HG03469 (cell line): ENCODE results near the gene RGL2.
"Not testable (repeated sequence)": the region's sequence is repeated elsewhere in the genome, so short reads cannot be mapped to it uniquely, and the experiment has no call there.

Source experiments
- ATAC-seq: cut with Tn5 transposase; IDR thresholded peaks from one replicate; pipeline ENCODE4 v1.9.1; 2021; ENCODE audit warnings: mild to moderate bottlenecking, moderate library complexity, moderate number of reproducible peaks; ENCODE audit not compliant: unreplicated experiment

Gene RGL2

GRCh38 chr6:33294086-33294823 lies 4.5 kb downstream of the RGL2 start:
- no peak for ATAC-seq

DNA sequence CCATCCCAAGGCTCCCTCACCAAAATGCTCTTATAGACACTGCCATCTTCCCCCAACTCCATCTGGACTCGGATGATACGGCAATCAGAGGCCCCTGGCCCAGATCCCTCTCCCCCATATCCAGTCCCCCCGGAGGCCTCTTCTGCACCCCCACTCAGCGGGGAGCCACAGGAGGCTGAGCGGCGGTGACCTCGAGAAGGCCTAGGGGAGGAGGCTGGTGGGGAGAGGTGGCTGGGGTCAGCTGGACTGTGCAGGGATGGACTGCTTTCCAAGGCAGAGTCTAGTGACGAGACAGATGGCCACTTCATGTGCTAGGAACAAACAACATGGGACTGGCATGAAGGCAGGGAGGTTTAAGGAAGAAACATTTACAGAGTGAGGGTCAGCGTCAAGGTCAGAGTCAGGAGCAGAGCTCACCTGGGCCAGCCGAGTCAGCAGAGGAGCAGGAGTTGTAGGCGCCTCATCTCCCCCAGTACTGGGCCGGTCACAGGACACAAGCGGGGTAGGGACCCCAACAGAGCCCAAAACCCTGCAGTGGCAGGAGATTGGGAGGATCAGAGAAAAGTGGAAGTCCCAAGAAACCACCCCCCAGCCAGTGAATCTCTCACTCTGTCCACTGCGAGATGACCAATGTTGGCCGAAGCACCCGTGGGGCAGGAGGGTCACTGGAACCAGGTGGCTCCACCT lies 5.6 kb downstream of the RGL2 start:
- ATAC-seq = no peak

DNA sequence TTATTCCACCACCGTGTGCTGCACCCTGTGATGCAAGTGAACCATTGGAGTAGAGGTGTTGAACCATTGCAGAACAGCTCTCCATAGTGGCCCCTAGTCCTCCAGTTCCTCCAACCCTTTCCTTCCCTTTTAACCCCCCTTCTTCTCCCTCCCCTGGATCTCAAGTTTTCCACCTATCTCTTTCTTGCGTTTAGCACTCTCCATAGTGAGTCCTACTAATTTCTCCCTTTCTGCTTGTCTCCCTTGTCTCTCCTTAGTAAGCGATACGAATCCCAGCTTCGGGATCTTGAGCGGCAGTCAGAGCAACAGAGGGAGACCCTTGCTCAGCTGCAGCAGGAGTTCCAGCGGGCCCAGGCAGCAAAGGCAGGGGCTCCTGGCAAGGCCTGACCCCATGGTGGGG lies 8.3 kb downstream of the RGL2 start:
- no peak for ATAC-seq

DNA sequence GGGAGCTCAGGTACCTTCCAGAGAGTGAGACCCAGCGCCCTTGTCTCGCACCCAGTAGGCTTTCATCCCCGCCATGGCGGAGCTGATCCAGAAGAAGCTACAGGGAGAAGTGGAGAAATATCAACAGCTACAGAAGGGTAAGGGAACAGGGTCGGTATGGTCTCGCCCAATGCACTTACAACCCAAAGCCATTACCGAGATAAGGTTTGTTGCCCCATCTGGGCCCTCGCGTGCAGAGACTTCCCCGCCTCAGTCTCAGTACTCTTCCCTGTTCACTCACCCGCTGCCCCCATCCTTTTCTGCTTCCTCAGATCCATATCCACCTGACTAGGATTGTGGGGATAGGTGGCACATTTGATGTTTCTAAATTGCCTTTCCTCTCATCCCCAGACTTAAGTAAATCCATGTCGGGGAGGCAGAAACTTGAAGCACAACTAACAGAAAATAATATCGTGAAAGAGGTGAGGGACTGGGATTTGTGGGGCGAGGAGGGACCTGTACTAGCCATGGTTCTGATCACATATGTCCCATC lies 8.9 kb downstream of the RGL2 start:
- no peak for ATAC-seq

DNA sequence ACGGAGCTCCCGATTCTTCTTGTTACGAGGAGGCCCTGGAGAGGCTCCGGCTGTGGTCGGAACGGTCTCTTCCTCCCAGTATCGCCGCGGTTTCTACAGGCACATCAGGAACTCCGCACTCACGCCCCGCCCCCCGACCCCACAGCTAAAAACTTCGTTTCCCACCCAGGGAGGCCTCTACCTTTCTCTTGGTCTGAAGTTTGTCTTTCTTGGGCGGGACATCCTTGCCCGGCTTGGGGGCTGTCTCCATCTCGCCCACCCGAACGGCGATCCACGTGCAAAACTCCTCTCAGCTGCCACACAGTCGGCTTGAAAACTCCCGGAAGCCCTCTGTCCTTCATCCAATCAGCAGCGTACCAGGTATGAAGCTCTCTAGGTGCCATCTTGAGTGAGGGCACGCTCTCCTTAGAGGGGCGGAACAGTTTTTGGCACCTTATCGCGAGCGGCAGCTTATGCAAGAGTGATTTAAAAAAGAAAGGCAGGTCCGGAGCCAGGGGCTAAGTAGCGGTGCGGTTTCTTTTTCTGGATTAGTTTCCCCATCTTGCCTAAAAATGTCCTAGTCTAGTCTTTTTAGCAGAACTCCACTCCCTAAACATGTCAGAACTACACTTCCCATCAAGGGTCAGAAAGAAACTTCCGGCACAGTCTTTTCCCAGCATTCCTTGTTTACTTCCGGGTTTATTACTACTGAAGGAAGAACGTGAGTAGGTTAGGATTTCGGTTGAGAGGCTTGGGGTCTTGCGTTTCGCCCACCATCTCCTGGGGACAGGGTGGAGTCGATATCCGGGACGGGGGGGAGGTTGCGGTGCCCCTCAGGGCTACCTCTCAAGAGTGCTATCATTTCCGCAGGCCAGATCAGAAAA lies 9.6 kb downstream of the RGL2 start, which contains the start of the genes PFDN6 and WDR46:
Gene PFDN6, plus strand, starts transcription at position 681 of the 863 bp plus-strand sequence. CDS start 256 bp downstream, outside the sequence.
Gene WDR46, minus strand, starts transcription at position 319 of the 863 bp plus-strand sequence. Its CDS starts 69 bp downstream, at position 250.
- peak; percentile 49 for ATAC-seq

DNA sequence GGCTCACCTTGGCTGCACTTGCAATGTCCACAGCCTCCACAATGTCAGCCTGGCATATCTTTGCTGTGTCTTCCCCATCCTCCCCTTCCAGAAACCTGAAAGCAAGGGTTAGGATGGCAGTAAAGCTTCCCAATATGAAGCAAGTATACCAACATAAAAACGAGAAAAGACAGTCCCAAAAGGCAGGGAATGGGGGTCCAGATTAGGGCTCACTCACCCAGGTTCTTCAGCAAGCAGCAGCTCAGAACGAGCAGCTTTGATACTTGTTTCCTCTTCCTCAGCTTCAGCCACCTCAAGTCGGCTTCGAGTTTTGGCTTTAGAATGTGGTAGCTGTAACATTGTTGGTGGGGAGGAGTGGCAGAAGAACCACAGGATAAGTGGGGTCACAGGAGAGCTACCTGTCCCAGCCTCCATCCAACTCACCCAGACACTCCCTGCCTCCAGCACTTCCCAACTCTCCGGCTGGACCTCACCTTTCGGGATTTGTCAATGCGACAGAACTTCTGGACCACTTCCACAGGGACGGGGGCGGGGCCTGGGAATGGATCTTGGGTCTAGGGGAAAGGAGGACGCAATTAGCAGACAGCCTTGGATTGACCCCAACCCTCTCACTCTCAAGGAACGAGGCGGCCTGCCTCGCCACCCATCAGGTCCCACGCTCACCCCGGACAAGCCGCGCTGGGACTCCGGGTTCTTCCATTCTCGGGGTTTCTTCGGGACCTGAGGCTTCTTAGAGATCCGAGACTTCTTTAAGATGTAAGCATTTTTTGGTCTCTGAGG lies 10.4 kb downstream of the RGL2 start:
- ATAC-seq = no peak

- no peak for ATAC-seq
These were observed 11.5 kb downstream of the RGL2 start for GRCh38 chr6:33286946-33287914.

DNA sequence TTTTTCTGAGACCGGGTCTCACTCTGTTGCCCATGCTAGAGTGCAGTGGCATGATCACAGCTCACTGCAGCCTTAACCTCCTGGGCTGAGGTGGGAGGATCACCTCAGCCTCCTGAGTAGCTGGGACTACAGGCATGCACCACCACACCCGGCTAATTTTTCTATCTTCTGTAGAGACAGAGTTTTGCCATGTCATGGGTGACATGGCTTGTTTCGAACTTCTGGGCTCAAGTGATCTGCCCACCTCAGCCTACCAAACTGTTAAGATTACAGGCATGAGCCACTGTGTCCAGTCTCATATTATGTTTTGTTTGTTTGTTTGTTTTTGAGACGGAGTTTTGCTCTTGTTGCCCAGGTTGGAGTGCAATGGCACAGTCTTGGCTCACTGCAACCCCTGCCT lies 13.5 kb downstream of the RGL2 start:
- not testable (repeated sequence) for ATAC-seq

DNA sequence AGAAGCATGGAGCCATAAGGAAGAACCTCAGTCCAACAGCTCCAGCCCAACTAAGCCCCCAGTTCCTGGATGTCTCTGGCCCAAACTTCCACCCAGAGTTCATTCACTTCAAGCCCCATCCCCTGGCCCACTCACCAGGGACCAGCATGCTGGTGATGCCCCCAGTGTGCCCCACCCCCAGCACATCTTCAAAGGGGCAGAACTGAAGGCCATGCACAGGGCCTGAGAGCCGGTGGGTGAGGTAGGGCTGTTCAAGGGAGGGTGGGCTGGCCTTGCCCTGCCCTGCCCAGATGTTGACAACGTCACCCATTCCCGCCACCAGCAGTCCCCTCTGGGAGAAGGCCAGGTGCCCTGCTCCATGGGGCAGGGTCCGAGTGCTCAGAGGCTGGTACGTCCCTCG lies 18.2 kb downstream of the RGL2 start:
- ATAC-seq = no peak

GRCh38 chr6:33279971-33280511 lies 18.7 kb downstream of the RGL2 start:
- ATAC-seq = no peak

GRCh38 chr6:33279257-33279695 lies 19.5 kb downstream of the RGL2 start:
- ATAC-seq = no peak

GRCh38 chr6:33278810-33279209 lies 19.9 kb downstream of the RGL2 start:
- no peak for ATAC-seq

- ATAC-seq = no peak
These were observed 20.4 kb downstream of the RGL2 start for GRCh38 chr6:33278392-33278741.

GRCh38 chr6:33277663-33278391 lies 20.9 kb downstream of the RGL2 start:
- ATAC-seq = no peak

DNA sequence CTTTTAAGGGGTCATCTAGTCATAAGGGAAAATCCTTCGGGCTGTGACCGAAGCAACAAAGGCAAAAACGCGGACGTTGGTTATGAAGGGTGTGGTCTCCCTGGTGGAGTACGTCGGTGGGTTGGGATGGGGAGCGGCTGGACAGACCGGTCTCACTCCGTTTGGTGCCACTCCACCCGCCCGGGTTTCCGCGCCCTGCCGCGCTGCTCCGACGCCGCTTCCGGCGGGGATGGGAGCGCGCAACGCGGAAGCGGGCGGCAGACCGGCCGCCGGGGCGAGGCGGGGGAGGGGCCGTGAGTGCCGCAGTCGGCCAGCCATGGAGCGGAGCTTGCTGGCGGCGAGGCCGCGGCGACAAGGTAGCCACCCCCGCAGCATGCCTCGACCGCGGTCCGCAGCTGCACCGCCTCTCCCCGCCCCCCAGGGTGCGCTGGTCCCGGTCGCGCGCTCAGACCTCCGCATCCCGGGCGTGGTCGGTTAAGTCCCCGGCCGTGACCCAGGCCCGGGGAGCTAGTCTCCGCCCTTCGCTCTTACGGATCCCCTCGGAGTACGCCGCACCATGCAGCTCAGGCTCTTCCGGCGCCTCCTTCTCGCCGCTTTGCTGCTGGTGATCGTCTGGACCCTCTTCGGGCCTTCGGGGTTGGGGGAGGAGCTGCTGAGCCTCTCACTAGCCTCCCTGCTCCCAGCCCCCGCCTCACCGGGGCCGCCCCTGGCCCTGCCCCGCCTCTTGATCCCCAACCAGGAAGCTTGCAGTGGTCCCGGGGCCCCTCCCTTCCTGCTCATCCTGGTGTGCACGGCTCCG lies 21.7 kb downstream of the RGL2 start, which contains the start of gene B3GALT4:
Gene B3GALT4, plus strand, starts transcription at position 260 of the 799 bp plus-strand sequence. Its CDS starts 297 bp downstream, at position 557.
- no peak for ATAC-seq

DNA sequence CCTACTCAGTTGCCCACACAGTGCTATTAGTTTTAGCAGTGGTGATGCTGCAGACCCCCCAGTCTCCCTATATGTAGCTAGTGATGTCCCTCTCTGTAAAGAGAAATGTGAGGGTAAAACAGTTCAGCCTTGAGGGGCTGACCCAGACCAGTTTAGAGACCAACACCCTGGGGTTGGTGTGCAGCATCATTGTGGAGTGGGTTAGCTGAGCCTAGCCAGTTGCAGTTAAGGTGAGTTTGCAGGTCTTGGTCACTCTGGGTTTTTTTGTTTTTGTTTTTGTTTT lies 22.2 kb downstream of the RGL2 start:
- no peak for ATAC-seq

- not testable (repeated sequence) for ATAC-seq
These were observed 22.8 kb downstream of the RGL2 start for GRCh38 chr6:33275795-33276580.
